Activated naive CD8-positive, alpha-beta T cell (primary cell): ENCODE measurements around the gene MEGF10.

Experiments
- H3K27ac Mint-ChIP-seq: one replicate; pipeline ENCODE4 v1.8.0; 2021; ENCODE audit warnings: mixed read lengths
- H3K27me3 Mint-ChIP-seq: one replicate; pipeline ENCODE4 v1.8.0; 2021; ENCODE audit warnings: mixed read lengths
- H3K36me3 Mint-ChIP-seq: one replicate; pipeline ENCODE4 v1.8.0; 2021; ENCODE audit warnings: mixed read lengths
- H3K4me1 Mint-ChIP-seq: one replicate; pipeline ENCODE4 v1.8.0; 2021; ENCODE audit warnings: low read depth, mixed read lengths
- H3K4me3 Mint-ChIP-seq: one replicate; pipeline ENCODE4 v1.8.0; 2021; ENCODE audit warnings: mild to moderate bottlenecking, mixed read lengths
- H3K9me3 Mint-ChIP-seq: one replicate; pipeline ENCODE4 v1.8.0; 2021; ENCODE audit warnings: low read depth, mixed read lengths

The MEGF10 gene

GRCh38 chr5:127486471-127486870 is 195.9 kb downstream of the MEGF10 start:
- Mint-ChIP-seq H3K4me1 (no peaks in the 10 kb centered on the region), H3K27ac (no peak overlapping the region), H3K36me3 (no peaks in the 10 kb centered on the region), H3K4me3 (no peak overlapping the region), H3K9me3 (no peaks in the 10 kb centered on the region), H3K27me3 (peaks cover 5% of the 10 kb centered on the region)

- no peaks in the 10 kb centered on the region for H3K4me1 Mint-ChIP-seq
- H3K4me3 Mint-ChIP-seq = no peak overlapping the region
- H3K9me3 Mint-ChIP-seq = no peaks in the 10 kb centered on the region
- H3K36me3 Mint-ChIP-seq = no peaks in the 10 kb centered on the region
- peaks cover 2% of the 10 kb centered on the region for H3K27me3 Mint-ChIP-seq
- H3K27ac Mint-ChIP-seq = no peak overlapping the region
Observed at GRCh38 chr5:127492854-127493738, 202.5 kb downstream of the MEGF10 start.

DNA sequence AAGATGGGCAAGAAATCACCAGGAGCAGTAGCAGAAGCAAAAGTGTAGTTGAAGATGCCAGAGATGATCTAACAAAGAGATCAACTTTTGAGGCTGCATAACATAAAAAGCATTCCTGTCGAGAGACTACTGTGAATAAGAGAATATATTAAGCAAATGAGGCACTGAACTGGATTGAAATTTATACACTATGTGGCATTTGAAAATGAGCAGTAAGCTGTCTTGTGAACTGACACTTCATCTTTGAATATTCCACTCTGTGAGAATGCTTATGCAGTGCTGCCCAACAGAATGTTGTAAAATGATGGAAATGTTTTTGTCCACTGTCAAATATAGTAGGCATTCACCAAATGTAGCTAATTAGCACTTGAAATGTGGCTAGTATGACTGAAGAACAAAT is 208.0 kb downstream of the MEGF10 start:
- H3K27me3 Mint-ChIP-seq = peaks cover 4% of the 10 kb centered on the region
- no peaks in the 10 kb centered on the region for H3K36me3 Mint-ChIP-seq
- no peak overlapping the region for H3K27ac Mint-ChIP-seq
- no peaks in the 10 kb centered on the region for H3K9me3 Mint-ChIP-seq
- no peak overlapping the region for H3K4me3 Mint-ChIP-seq
- no peaks in the 10 kb centered on the region for H3K4me1 Mint-ChIP-seq

- Mint-ChIP-seq H3K27ac (no peak overlapping the region), H3K4me1 (no peaks in the 10 kb centered on the region), H3K9me3 (no peaks in the 10 kb centered on the region), H3K27me3 (peaks cover 3% of the 10 kb centered on the region), H3K4me3 (no peak overlapping the region), H3K36me3 (no peaks in the 10 kb centered on the region)
Observed at GRCh38 chr5:127505905-127506304, 215.3 kb downstream of the MEGF10 start.

GRCh38 chr5:127506616-127507015 is 216.0 kb downstream of the MEGF10 start:
- H3K4me1 Mint-ChIP-seq = no peaks in the 10 kb centered on the region
- no peaks in the 10 kb centered on the region for H3K9me3 Mint-ChIP-seq
- no peak overlapping the region for H3K27ac Mint-ChIP-seq
- peaks cover 5% of the 10 kb centered on the region for H3K27me3 Mint-ChIP-seq
- H3K36me3 Mint-ChIP-seq = no peaks in the 10 kb centered on the region
- H3K4me3 Mint-ChIP-seq = no peak overlapping the region

GRCh38 chr5:127508644-127509373 is 218.2 kb downstream of the MEGF10 start:
- Mint-ChIP-seq H3K27me3 (peaks cover 8% of the 10 kb centered on the region), H3K27ac (no peak overlapping the region), H3K36me3 (no peaks in the 10 kb centered on the region), H3K9me3 (no peaks in the 10 kb centered on the region), H3K4me1 (no peaks in the 10 kb centered on the region), H3K4me3 (no peak overlapping the region)
